ENCODE measurements around the gene GLI2.

GLI2 gene

DNA sequence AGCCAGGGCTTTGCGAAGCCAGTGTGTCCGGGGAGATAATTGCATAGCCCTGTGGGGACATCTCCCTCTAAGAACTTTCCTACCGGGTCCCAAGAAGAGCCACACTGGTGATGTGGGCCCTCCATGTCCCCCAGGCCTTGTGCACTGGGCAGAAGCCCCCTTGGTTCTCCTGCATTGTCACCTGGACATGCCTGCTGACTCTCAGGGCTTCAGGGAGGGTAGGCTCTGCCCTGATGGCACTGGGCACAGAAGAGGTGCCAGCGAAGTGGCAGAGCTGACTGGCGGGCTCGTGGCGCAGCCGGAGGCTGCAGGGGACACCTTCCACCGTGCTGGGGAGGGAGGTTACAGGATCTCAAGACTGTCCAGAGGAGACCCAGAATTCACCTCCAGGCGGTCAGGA, 28.3 kb downstream of the GLI2 start:
- Histone ChIP-seq H3K27me3 (no peaks in the 10 kb centered on the region), H3K9me3 (no peaks in the 10 kb centered on the region), H3K4me1 (peaks cover 5% of the 10 kb centered on the region), H3K36me3 (no peaks in the 10 kb centered on the region), H3K4me3 (ENCODE audit: low read depth, low read length) (no peak overlapping the region)
- DNase-seq = no peak
- TF ChIP-seq, protein P1, sequence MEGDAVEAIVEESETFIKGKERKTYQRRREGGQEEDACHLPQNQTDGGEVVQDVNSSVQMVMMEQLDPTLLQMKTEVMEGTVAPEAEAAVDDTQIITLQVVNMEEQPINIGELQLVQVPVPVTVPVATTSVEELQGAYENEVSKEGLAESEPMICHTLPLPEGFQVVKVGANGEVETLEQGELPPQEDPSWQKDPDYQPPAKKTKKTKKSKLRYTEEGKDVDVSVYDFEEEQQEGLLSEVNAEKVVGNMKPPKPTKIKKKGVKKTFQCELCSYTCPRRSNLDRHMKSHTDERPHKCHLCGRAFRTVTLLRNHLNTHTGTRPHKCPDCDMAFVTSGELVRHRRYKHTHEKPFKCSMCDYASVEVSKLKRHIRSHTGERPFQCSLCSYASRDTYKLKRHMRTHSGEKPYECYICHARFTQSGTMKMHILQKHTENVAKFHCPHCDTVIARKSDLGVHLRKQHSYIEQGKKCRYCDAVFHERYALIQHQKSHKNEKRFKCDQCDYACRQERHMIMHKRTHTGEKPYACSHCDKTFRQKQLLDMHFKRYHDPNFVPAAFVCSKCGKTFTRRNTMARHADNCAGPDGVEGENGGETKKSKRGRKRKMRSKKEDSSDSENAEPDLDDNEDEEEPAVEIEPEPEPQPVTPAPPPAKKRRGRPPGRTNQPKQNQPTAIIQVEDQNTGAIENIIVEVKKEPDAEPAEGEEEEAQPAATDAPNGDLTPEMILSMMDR (IDR thresholded peaks at IDR 0.05; ENCODE audit: low read depth, low read length) = no peak

DNA sequence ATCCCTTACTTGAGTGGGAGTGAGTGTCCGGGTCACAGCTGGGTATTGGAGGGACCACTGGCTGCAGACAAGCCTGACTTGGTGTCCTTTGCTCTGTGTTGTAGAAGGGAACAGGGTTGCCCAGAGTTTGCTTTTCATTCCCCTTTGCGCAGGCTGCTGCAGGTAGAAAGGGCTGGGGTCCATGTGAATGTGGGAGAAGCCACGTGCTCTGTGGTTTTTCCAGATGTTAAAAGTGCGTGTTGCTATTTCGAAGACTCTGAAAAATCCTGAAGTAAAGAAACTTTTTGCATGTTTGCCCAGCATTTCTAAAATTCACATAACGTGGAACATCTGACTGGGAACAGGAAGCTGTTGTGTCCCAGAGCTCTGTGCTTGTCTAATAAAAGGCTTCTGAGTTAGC, 28.8 kb downstream of the GLI2 start:
- Histone ChIP-seq H3K4me3 (ENCODE audit: low read depth, low read length) (no peak overlapping the region), H3K36me3 (no peaks in the 10 kb centered on the region), H3K9me3 (no peaks in the 10 kb centered on the region), H3K4me1 (peaks cover 5% of the 10 kb centered on the region), H3K27me3 (no peaks in the 10 kb centered on the region)
- DNase-seq = no peak
- TF ChIP-seq, protein P1 (IDR thresholded peaks at IDR 0.05; ENCODE audit: low read depth, low read length) = no peak

DNA sequence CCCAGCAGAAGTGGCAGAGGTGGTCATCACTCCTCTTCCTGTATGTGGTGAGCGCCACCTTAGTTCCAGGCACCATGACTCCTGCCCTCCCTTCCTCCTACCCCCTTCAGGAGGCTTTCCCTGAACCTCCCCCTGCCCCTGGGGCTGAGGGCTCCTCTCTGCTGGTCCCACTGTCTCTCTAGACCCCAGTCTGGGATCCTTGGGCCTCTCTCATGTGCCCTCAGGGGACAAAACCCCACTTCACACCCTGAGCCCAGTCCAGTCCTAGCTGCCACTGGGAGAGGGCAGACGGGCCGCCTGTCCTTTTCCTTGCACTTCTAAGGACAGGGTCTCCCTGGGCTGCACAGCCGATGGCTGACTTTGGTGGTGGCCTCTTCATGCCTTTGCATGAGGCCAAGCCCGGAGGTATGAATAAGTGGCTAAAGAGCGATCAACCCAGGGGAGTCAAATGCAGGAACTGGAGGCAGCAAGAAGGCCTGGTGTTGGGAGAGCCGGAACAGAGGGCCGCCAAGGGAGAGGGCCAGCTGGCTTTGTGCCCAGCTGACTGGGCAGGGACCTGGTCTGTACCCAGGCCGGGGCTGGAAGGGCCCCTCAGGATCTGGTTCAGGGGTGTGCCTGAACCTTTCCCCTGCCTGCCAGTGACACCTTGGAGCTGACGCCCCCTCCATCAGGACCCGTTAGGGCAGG, 29.5 kb downstream of the GLI2 start:
- TF ChIP-seq, protein P1 (IDR thresholded peaks at IDR 0.05; ENCODE audit: low read depth, low read length) = no peak
- H3K4me1 ChIP-seq = peaks cover 5% of the 10 kb centered on the region

GRCh38 chr2:120765678-120766469, 30.2 kb downstream of the GLI2 start:
- no peak for DNase-seq
- Histone ChIP-seq H3K9me3 (no peaks in the 10 kb centered on the region), H3K27me3 (no peaks in the 10 kb centered on the region), H3K4me1 (peaks cover 5% of the 10 kb centered on the region), H3K4me3 (ENCODE audit: low read depth, low read length) (no peak overlapping the region), H3K36me3 (no peaks in the 10 kb centered on the region)
- TF ChIP-seq, protein P1 (IDR thresholded peaks at IDR 0.05; ENCODE audit: low read depth, low read length) = no peak

More for the DNA sequence above, 29.5 kb downstream of the GLI2 start:
- DNase-seq = peak; percentile 39
- no peak overlapping the region for H3K4me3 ChIP-seq (ENCODE audit: low read depth, low read length)
- no peaks in the 10 kb centered on the region for H3K27me3 ChIP-seq
- no peaks in the 10 kb centered on the region for H3K36me3 ChIP-seq
- H3K9me3 ChIP-seq = no peaks in the 10 kb centered on the region

DNA sequence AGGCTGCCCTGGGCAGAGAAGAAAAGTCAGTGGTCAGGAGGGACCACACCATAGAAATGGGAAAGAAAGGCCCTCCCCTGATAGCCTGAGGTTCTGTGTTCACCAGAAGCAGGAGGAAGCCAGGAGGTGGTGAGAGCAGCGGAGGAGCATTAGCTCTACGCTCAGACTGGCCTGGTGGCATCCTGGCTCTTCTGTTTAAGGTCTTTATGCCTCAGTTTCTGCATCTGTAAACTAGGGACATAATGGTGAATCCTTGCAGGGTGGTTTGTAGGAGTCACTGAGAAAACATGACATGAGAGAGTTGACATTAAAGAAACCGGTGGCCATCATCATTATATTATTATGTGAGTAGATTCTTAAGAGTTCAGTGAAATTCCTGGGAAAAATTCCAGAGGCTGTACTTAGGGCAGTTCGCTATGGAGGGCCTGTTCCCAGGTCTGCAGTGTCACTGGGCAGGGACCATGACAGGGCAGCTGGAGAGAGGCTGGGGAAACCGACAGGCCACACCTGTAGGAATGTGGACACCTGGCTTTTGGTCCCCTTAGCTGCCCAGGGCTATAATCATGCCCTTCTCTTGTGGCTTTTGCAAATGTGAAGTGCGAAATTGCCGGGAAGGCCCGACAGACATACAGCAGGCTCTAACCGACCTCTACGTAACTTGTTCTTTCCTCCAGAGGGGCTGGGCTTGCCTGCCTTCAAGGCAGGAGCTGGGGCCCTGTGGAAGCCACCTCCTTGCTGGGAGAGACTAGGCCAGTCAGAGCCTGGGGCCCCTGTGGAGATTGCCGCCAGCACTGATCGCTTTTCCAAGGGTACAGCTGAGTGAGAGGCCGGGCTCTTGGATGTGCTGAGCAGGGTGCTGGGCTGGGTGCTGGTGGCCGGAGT, 31.0 kb downstream of the GLI2 start:
- H3K9me3 ChIP-seq = no peaks in the 10 kb centered on the region
- no peaks in the 10 kb centered on the region for H3K36me3 ChIP-seq
- no peak overlapping the region for H3K4me3 ChIP-seq (ENCODE audit: low read depth, low read length)
- H3K4me1 ChIP-seq = peaks cover 14% of the 10 kb centered on the region
- TF ChIP-seq, protein P1 (IDR thresholded peaks at IDR 0.05; ENCODE audit: low read depth, low read length) = no peak
- no peaks in the 10 kb centered on the region for H3K27me3 ChIP-seq
- DNase-seq = no peak

Measured in BE2C (cell line).